Measurements from ENCODE around the gene KCND2.

GRCh38 chr7:120583899-120584586 is 311.1 kb downstream of the KCND2 start:
- TF ChIP-seq CTCF (IDR thresholded peaks at IDR 0.05) (no peak), POLR2A (IDR thresholded peaks at IDR 0.05) (no peak)
